ENCODE results near the gene DCAF11. TPM values are rescaled to one million over a fixed set of nuclear protein-coding genes. Genes with fewer than 3 reads are reported as not detected.

The DCAF11 gene
- total RNA-seq, 4 donors from 2014 or later = 64.2 to 71.7 (median 68.3) TPM

DNA sequence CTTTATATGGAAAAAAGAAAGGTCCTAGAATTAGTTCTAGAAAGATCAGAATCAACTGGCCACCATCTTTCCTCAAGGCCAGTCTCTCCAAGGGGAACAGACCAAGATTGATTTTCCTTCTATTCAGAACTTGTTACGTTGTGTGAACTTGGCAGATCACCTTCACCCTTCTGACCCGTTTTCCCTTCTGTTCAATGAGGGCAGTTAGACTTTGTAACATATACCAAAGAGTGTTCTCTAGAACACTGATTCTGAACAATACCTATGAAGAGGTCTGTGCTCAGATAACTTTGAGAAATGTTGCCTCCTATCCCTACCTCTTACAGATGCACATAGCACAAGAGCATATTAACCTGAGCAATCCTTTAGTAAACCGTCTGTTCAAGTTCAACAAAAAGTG is 31.1 kb upstream of the DCAF11 start:
- no peak for DNase-seq (ENCODE audit: low spot score in 2 of 2)
- Histone ChIP-seq H3K4me3 (no peak overlapping the region), H3K4me1 (peaks cover 16% of the 10 kb centered on the region), H3K36me3 (no peaks in the 10 kb centered on the region), H3K27me3 (no peaks in the 10 kb centered on the region), H3K9me3 (no peaks in the 10 kb centered on the region), H3K27ac (no peak overlapping the region)
- WGBS = 81% methylated on average over 3 of the region's 3 CpGs
- TF ChIP-seq EP300 (IDR thresholded peaks at IDR 0.05) (no peak), CTCF (IDR thresholded peaks at IDR 0.05) (no peak), POLR2AphosphoS5 (IDR thresholded peaks at IDR 0.05) (no peak), POLR2A (IDR thresholded peaks at IDR 0.05) (no peak)

DNA sequence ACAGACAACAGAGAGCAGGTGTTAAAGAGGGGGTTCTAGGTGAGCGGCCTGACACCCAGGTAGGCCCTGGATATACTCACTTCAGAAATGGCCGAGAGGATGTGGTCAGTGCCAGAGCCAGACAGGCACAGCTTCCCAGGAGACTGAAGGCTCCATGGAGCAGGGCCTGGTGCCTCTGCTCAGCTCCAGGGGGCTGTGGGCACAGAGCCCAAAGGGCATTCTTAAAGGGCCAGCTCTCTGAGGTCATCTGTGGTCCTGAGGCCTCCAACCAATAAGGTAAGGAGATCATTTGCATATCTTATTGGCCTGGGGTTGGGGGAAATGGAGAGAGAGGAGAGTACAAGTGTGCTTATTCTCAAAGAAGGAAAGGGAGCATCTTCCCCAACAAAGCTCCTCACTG is 30.1 kb upstream of the DCAF11 start:
- Histone ChIP-seq H3K4me3 (no peak overlapping the region), H3K27me3 (no peaks in the 10 kb centered on the region), H3K36me3 (no peaks in the 10 kb centered on the region), H3K4me1 (peaks cover 16% of the 10 kb centered on the region), H3K9me3 (no peaks in the 10 kb centered on the region), H3K27ac (no peak overlapping the region)
- DNase-seq (ENCODE audit: low spot score in 2 of 2) = no peak
- TF ChIP-seq POLR2AphosphoS5 (IDR thresholded peaks at IDR 0.05) (no peak), POLR2A (IDR thresholded peaks at IDR 0.05) (no peak), EP300 (IDR thresholded peaks at IDR 0.05) (no peak), CTCF (IDR thresholded peaks at IDR 0.05) (no peak)
- whole genome bisulfite sequencing = 93% methylated on average over 2 of the region's 2 CpGs

DNA sequence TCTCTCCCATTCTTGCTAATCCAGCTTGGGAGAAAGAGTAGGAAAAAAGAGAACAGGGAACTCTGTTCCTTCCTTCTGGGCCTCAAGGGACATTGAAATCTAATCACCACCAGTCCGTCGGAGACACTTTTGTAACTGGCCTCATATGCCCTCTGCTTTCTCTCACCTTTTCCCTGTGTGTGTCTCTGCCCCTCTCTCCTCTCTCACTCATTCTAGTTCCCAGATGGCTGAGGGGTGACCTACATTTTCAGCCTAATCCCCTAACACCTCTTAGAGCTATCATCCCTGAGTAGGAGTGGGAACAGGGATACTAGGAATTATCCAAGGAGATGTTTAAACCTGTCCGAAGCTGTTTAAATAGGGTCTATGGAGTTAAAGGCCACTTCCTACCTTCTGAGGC is 29.4 kb upstream of the DCAF11 start:
- DNase-seq (ENCODE audit: low spot score in 2 of 2) = no peak
- Histone ChIP-seq H3K27me3 (no peaks in the 10 kb centered on the region), H3K27ac (no peak overlapping the region), H3K36me3 (no peaks in the 10 kb centered on the region), H3K9me3 (no peaks in the 10 kb centered on the region), H3K4me1 (peaks cover 16% of the 10 kb centered on the region), H3K4me3 (no peak overlapping the region)
- 91% methylated on average over 3 of the region's 3 CpGs for WGBS
- TF ChIP-seq EP300 (IDR thresholded peaks at IDR 0.05) (no peak), POLR2A (IDR thresholded peaks at IDR 0.05) (no peak), POLR2AphosphoS5 (IDR thresholded peaks at IDR 0.05) (no peak), CTCF (IDR thresholded peaks at IDR 0.05) (no peak)

DNA sequence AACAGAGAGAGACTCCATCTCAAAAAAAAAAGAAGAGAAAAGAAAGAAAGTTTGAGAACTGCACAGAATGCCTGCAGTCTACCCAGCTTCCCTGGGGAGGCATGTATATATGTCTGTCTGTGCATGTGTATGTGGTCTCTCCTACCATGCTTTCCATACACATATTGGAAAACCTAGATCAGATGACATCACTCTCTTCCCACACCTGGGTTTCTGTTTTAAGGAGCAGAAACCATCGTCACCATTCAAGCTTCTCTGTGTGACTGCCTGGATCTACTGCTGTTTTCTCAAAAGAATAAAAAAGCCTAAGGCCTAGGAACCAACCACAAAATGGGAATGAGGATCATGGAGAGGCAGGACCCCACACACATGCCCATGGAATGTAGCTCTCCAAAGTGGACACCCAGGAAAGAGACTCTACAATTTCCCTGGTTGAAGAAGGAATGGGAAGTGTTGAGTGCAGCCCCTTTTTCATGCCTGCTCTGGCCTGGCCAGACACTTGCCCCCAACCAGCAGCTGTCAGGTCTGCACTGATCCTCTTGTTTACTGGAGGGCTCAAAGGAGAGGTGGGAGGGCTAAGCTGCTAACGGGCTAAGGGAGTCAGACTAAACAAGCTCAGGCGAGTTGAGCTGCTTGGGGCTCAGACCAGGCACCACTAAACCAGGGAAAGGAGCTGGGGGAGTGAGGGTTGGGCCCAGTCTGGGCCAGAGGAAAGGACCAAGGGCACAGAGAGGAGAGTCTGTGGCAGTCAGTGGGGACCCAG is 28.2 kb upstream of the DCAF11 start:
- no peak for DNase-seq (ENCODE audit: low spot score in 2 of 2)
- Histone ChIP-seq H3K4me3 (no peak overlapping the region), H3K9me3 (no peaks in the 10 kb centered on the region), H3K27me3 (no peaks in the 10 kb centered on the region), H3K4me1 (peaks cover 5% of the 10 kb centered on the region), H3K36me3 (no peaks in the 10 kb centered on the region), H3K27ac (no peak overlapping the region)
- no peak for TF ChIP-seq POLR2AphosphoS5 (IDR thresholded peaks at IDR 0.05)
- no peak for TF ChIP-seq CTCF (IDR thresholded peaks at IDR 0.05)
- no peak for TF ChIP-seq POLR2A (IDR thresholded peaks at IDR 0.05)
- TF ChIP-seq EP300 (IDR thresholded peaks at IDR 0.05) = no peak
- WGBS = 75% methylated on average over 3 of the region's 3 CpGs

DNA sequence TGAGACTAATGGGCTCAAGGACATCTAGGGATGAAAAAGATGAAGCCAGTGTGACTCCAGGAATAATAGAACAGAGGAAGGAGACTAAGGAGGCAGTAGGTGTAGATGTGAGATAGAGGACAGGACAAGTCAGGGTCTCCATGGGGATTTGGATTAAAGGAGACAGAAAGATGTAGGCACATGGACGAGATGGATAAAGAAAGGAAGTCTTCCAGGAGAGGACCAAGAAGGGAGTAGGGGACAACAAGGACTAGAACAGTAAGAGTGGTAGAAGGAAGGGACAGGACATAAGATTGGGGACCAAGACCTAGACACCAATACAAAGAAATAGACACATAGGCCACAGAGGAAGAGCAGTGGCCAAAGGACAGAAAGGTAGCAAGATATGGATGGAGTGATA is 27.6 kb upstream of the DCAF11 start:
- Histone ChIP-seq H3K27me3 (no peaks in the 10 kb centered on the region), H3K27ac (no peak overlapping the region), H3K4me3 (no peak overlapping the region), H3K4me1 (peaks cover 1% of the 10 kb centered on the region), H3K36me3 (no peaks in the 10 kb centered on the region), H3K9me3 (no peaks in the 10 kb centered on the region)
- TF ChIP-seq CTCF (IDR thresholded peaks at IDR 0.05) (no peak), POLR2A (IDR thresholded peaks at IDR 0.05) (no peak), EP300 (IDR thresholded peaks at IDR 0.05) (no peak), POLR2AphosphoS5 (IDR thresholded peaks at IDR 0.05) (no peak)
- no peak for DNase-seq (ENCODE audit: low spot score in 2 of 2)
- 91% methylated on average over 1 of the region's 1 CpG for WGBS
